Stimulated activated CD4-positive, alpha-beta T cell treated with anti-CD3 and anti-CD28 coated beads, Interleukin-2, amount 100 ng/mL, for 48 hours (primary cell): ENCODE measurements around the gene DMAC2.
"Not testable (repeated sequence)": the region's sequence is repeated elsewhere in the genome, so short reads cannot be mapped to it uniquely, and the experiment has no call there.

Source experiments
- DNase-seq, 2 donors: peaks; one replicate each; pipeline ENCODE4 v3.0.0-alpha.2; 2020

The DMAC2 gene

GRCh38 chr19:41442473-41443355, 3.0 kb upstream of the DMAC2 start, which contains the start of gene ERICH4:
Gene ERICH4 (plus strand): TSS chr19:41443156. CDS start chr19:41443170, 14 bp downstream.
- DNase-seq, result no peak

DNA sequence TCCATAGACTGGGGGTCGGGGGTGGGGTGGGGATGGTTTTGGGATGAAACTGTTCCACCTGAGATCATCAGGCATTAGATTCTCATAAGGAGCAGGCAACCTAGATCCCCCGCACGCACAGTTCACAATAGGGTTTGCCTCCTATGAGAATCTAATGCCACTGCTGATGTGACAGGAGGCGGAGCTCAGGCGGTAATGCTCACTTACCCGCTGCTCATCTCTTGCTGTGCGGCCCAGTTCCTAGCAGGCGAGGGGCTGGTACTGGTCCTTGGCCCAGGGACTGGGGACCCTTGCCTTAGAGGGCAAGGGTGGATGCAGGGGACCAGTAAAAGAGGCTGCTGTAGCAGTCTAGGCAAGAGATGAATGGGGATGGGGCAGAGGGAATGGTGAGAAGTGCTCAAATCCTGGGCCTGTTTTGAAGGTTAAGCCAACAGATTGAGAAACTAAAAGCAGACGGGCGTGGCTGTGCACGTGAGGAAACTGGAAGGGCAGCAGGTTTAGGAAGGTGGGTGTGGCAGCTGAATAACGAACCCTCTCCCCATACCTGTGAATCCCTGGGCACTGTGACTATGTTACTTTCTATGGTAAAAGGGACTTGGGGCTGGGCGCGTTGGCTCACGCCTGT, 1.7 kb upstream of the DMAC2 start:
- no peak for DNase-seq

DNA sequence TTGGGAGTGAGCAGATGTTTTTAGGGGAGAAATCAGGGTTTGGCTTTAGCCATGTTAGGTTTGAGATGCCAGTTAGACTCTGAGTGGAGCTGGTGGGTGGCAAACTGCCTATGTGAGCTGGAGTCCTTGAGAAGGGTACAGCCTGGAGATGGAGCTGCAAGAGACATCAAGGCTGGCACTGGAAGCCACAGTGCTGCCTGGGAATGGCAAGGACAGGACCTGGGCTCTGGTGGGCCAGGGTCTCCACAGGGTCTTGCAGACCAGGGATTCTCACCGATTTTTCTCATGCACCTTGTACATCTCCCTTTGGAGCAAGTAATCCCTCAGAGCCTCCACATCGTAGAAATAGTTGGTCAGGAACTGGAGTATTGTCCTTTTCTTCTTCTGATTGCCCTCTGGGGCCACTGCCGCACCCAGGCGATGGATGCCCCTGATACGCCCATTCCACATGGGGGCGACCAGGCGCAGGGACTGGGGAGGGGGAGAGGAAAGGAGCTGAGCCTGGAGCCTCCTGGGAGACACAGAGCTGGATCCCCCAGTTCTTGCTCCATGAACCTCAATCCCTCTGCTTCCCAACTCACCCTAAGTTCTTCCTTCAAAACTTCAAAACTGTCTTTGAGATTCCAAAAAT, 1.7 kb downstream of the DMAC2 start:
- DNase-seq, result no peak

- DNase-seq, result no peak
Observed at GRCh38 chr19:41436674-41436951, 3.1 kb downstream of the DMAC2 start.

DNA sequence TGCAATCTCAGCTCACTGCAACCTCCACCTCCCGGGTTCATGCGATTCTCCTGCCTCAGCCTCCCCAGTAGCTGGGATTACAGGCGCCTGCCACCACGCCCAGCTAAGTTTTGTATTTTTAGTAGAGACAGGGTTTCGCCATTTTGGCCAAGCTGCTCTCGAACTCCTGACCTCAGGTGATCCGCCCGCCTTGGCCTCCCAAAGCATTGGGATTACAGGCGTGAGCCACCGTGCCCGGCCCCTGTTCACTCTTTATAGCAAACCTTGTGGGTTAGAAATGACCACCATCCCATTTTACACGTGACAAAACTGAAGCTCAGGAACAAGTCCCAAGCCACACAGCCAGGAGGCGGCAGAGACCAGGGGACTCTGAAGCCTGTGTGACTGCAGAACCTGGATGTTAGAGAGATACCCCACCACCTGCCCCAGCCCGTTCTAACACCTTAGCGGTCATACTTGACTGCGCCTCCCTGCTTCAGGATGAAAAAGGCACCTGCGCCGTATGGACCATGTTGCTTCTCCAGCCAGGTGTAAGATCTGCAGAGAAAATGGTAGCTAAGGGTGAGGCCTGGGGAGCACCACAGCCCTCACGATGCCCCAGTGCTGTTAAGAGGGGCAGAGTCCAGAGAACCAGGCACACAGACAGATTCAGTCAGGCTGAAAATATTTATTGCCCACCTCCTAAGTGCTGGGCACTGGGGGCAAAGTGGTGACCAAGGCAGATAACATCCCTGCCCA, 3.6 kb downstream of the DMAC2 start:
- no peak for DNase-seq

GRCh38 chr19:41435376-41435775, 4.3 kb downstream of the DMAC2 start:
- DNase-seq, result not testable (repeated sequence)

DNA sequence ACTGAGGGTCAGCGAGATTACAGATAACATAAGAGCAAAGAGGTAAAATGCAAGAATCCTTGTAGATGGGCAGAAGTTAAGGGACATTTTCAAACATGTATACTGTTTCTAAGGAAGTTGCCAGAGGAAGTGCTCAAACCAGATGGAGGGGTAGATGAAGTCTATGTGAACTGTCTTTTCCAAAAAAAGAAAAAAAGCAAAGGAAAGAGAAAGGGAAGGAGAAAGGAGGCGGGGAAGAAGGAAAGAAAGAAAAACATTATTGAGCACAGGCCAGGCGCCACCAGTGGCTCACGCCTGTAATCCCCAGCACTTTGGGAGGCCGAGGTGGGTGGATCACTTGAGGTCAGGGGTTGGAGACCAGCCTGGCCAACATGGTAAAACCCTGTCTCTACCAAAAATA, 5.3 kb downstream of the DMAC2 start:
- DNase-seq, result no peak

GRCh38 chr19:41433171-41433570, 6.5 kb downstream of the DMAC2 start:
- no peak for DNase-seq

GRCh38 chr19:41431426-41432386, 8.0 kb downstream of the DMAC2 start:
- no peak for DNase-seq

- no peak for DNase-seq
Observed at GRCh38 chr19:41430922-41431321, 8.8 kb downstream of the DMAC2 start.

DNA sequence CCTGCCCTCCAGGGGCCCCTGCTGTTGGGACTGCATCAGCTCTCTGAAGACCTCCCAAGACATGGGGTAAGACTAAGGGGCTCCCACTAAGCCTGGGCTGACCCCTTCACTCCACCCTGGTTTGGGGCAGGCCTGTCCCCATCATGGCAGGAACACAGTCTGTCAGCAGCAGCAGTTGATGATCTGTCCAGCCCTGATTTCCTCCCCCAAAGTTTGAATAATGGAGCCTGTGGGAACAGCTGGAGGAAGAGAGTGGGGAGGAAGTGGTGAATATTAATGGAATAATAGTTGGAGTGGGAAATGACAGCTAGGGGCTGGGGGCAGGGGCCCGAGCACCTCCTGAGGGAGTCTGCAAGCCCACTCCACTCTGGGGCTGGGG, 11.2 kb downstream of the DMAC2 start:
- DNase-seq, result no peak

DNA sequence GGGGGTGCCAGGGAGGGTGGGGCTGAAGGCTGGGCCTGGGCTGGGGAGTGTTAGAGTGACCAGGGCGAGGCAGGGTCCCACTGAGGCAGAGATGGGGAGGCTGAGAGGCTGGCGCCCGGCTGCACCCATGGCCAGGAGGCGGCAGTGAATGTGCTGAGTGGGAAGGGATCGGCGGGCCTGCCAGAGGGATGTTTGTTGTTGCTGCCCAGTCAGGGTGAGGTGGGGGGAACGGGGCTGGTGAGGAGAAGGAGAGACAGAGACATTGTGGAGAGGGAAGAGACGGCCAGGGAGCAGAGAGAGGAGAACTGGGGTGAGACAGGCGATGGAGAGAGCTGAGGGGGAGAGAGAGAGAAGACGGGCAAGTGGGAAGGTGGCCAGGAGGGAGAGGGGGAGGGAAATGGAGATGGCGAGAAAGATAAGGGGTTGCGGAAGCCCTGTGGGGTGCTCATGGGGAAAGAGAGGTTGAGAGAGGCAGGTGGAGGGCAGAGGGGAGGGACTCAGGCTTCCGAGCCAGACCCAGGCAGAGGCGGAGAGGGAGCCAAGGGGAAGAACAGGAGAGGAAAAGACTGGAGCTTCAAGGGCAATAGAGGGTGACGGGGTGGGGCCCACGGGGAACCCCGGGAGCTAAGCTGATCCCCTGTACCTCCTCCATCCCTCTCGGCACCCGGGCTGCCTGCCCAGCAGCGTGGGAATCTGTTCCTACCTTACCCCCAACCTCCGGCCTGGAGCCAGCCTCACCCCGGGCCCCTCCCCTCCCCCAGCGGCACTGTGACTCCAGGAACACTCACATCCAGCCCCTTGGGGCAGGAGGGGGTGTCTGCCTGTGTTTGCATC, 11.8 kb downstream of the DMAC2 start:
- peak in 1 of 2 donors; percentile 14 for DNase-seq

- DNase-seq, result peak; percentile 24 to 36
Observed at GRCh38 chr19:41426952-41427646, 12.6 kb downstream of the DMAC2 start, which contains the start of gene B3GNT8. Gene B3GNT8 (minus strand): TSS chr19:41427374. CDS start chr19:41426778, 596 bp downstream.

DNA sequence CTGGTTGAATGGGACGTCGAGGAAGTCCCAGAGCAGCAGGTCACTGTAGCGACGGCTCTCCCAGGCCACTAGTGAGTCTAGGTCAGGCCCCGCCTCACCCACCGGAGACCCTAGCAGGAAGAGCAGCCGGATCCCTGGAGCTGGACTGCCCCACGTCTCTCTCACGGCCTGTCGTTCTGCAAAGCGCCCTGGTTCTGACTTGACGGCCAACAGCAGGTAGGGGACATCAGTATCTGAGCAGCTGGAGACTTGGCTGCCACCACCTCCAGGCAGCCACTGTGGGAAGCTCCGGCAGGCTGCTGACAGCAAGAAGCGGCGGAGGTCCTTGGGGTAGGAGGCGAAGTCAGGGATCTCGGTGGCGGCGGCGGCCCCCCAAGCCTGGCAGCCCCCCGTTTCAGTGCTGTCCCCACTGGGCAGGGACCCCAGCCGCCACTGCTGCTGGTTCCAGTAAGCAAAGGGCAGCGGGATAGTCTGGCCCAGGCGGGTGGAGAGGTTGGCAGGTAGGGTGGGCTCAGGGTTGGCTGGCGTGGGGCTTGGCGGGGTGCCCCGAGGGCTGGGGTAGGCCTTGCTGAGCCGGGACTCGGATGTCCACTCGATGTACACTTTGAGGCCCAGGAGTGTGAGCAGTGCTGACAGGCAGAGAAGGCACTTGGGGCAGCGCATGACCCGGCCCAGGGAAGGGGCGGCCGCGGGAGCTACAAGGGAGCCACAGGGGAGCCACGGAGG, 13.4 kb downstream of the DMAC2 start:
- DNase-seq, result no peak

DNA sequence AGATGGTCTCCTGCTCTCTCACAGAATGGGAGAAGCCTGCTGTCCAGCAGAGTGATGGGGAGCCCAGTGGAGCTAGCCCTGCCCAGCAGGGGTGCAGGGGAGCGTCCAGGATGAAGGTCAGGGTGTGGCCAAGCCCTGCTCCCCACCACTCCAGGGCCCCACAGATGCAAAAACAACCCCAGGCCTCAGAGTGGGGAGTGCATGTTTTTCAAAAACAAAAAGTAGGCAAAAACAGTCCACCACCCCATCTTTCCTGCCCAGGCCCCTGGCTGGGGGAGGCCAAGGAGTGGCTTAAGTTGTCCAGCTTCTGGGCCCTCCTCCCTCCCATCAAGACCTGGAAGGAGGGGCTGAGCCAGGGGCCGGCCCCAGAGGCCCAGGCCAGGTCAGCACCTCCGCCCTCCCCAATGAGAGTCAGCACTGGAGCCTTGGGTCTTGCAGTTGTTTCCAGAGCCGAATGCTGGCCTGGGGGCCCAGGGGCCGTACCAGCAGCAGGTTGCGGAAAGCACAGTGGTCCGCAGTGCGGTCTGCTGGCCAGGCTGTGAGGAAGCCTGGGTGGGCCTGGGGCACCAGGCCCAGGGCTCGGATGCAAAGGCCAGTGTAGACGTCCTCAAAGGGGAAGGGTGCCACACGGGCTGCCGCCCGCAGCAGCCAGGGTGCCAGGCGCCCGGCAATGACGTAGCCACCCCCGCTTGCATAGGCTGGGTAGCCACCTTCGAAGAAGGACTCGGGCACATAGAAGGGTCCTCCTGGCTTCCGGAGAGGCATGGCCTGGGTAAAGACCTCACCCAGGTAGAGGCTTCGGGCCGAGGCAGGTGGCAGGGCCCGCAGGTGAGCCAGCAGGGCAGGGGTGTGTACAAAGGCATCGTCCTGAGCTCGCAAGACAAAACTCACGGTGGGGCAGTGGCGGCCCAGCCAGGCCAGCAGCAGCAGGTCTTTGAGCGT, 14.3 kb downstream of the DMAC2 start:
- DNase-seq, result no peak

GRCh38 chr19:41424335-41425173, 15.2 kb downstream of the DMAC2 start:
- no peak for DNase-seq

GRCh38 chr19:41422955-41423354, 16.8 kb downstream of the DMAC2 start:
- DNase-seq, result no peak

- no peak for DNase-seq
Observed at GRCh38 chr19:41422456-41422855, 17.3 kb downstream of the DMAC2 start.
